ENCODE results near the gene KRT79. TPM values are rescaled to one million over a fixed set of nuclear protein-coding genes. Genes with fewer than 3 reads are reported as not detected.

Gene KRT79
- total RNA-seq, 1 experiment from 2014 or later = not detected

DNA sequence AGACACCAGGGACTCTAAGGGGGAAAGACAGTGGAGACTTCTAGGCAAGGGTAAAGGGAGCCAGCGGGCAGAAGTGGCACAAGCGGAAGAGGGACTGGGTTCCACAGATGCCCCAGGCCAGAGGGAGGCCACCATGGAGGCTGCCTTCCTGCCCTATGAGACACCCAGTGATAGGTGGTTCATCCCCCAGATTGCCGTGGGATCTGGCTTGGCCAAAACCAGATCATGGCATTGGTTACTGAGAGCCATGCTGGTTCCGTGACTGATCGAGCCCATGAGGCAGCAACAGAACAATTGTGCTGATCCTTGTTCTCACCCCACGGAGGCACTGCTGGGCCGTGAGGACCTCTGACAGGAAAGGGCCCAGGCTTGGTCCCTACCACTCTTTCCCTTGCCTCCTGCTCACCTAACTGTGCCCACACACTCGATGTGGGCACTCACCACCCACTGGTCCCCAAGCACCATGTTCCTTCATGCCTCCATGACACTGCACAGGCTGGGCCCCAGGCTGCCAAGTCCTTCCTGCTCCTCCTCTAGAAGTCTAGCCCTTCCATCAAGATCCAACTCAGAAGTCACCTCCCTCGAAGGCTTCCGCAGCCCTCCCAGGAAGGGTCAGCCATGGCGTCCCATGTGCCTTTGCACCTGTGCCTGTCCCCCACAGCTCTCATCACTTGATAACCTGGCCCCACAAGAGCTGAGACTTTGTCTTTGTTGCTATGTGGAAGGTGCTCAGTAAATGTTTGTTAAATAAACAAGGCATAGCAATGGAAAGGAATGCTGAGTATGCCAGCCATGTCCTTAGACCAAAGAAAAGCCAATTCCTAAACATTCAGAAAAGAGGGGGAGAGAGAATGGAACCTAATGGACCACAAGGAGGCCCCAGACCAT, 7.3 kb downstream of the KRT79 start:
- no peak for DNase-seq (ENCODE audit: low read depth, low spot score)
- in situ Hi-C loops (cut with HindIII; ENCODE audit: low pct_unique_long_range_greater_than_20kb, low sequenced_read_pairs) = no loop called here

DNA sequence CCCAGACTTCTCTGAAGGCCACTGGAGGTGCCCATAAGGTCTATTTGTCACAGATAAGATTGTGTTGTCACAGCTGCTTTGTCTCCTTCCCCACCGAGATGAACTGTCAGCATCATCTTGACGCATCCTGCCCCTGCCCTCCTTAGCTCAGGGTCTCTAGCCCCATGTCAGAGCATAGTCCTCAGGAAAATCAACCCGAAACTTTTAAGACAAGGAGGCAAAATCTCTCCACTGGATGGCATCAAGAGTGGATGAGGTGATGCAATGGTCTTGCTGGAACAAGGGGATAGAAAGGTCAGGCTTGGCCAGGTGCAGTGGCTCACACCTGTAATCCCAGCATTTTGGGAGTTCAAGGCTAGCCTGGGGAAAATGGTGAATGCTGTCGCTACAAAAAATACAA, 8.2 kb downstream of the KRT79 start:
- in situ Hi-C loops (cut with HindIII; ENCODE audit: low pct_unique_long_range_greater_than_20kb, low sequenced_read_pairs) = no loop called here
- no peak for DNase-seq (ENCODE audit: low read depth, low spot score)

DNA sequence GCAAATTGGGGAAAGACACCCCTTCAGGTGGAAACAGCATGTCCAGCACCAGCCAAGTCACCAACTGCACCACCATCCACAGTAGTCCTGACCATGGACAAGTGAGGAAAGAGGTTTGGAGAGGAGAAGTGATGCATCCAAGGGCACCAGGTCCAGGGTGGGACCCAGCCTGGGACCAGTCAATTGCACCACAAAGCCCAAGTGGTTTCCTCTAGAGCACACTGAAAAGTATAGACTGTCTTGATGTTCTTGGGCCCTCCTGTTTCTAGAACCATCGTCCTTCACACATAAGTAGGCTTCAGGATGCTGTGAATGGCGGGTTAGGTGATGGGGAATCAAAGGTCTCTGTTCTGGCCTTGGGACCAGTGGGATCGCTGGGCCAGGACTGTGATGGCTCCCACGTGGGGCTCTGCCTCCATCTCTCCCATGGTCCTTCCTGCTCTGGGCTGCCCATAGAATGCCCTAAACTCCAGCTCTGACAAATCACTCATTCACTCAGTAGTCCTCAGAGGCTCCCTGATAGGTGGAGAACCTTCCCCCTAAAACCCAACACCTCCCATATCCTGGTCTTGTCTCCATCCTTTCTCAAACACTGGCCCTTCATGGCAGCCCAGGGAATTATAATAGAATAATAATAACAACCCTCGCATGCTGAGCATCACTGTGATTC, 9.2 kb downstream of the KRT79 start:
- DNase-seq (ENCODE audit: low read depth, low spot score) = no peak
- in situ Hi-C loops (cut with HindIII; ENCODE audit: low pct_unique_long_range_greater_than_20kb, low sequenced_read_pairs) = no loop called here

DNA sequence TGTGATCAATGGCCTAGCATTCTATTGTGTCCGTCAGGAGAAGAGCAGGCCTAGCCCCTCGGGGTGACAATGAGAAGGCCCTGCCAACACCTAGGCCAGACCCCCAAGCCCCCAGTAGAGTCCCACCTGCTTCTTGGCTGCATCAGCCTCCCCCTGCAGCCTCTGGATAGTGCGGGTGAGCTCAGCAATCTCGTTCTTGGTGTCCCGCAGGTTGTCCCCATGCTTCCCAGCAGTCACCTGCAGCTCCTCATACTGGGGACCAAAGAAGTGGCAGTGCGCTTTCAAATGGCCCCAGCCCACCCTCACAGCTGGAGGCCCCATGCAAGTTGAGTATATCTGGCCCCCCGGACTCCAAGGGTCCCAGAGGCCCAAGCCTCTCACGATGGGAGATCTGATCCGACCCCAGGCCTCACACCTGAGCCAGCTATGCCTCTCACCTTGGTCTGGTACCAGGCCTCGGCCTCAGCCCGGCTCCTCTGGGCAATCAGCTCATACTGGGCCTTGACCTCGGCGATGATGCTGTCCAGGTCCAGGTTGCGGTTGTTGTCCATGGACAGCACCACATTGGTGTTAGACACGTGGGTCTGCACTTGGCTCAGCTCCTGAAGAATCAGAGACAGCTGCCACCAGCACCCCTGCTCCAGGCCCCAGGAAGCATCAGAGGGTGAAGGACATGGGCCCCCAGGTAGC, 10.2 kb downstream of the KRT79 start:
- DNase-seq (ENCODE audit: low read depth, low spot score) = no peak
- in situ Hi-C loops (cut with HindIII; ENCODE audit: low pct_unique_long_range_greater_than_20kb, low sequenced_read_pairs) = no loop called here

DNA sequence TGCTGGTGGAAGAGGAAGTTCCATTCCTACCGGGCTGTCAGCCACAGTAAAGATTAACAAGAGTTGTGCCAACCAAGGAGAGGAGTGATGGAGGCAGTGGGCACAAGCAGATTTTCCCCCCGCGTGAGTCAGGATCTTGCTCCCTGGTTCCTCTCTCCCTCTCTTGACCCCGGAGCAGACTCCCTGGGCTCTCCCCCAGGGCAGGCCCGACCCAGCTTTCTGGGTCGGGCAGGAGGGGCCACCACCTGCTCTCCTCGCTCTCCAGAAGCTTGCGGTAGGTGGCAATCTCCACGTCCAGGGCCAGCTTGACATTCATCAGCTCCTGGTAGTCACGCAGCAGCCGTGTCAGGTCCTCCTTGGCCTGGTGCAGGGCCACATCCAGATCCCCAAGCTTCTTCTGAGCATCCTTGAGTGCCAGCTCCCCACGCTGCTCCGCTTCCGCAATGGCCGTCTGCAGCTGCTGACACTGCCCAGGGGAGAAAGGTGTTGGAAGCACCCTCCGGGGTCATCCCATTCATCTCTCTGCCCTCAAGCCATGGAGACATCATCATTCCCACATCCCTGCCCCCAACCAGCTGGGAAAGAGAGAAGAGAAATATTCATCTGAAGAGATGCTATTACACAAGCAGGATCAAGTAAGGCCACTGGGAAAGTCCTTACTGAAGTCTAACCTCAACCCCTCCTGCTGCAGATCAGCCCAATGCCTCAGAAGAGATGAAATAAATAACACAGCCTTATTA, 11.2 kb downstream of the KRT79 start:
- in situ Hi-C loops (cut with HindIII; ENCODE audit: low pct_unique_long_range_greater_than_20kb, low sequenced_read_pairs) = no loop called here
- DNase-seq (ENCODE audit: low read depth, low spot score) = no peak

DNA sequence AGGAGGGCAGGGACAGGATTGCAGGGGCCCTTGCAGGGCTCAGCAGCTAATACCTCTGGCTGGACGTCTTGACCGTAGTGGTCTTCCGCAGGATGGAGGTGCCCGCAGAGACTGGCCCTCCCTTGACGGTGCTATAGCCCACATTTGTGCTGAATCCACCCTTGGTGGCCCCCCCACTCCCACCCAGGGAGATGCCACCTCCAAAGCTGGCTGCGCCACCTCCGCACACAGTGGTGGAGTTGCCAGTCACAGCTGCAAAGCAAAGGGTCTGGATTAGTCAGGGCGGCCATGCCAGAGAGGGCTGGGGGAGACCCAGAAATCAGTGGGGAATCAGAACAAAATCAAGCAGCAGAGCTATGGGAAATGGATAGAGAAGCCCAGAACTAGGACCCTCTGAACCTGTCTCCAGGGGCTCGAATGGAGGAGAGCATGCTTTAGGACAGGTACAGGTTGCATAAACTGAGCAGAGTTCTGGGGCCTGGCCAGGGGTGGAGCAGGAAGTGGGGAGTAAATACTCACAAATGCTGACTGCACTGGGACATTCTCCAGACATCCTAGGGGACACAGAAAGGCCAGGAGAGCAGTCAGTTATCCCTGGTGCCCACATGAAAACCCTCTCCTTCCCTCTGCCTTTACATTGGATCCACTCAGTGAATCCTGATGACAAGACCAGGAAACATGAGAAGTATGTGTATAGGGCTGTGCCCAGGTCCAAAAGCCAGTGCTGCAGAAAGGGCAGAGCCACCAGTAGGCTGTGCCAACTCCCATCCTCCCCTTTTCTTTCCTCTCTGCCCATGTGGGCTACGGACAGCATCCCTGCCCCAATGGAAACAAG, 12.1 kb downstream of the KRT79 start:
- no peak for DNase-seq (ENCODE audit: low read depth, low spot score)
- in situ Hi-C loops (cut with HindIII; ENCODE audit: low pct_unique_long_range_greater_than_20kb, low sequenced_read_pairs) = no loop called here

DNA sequence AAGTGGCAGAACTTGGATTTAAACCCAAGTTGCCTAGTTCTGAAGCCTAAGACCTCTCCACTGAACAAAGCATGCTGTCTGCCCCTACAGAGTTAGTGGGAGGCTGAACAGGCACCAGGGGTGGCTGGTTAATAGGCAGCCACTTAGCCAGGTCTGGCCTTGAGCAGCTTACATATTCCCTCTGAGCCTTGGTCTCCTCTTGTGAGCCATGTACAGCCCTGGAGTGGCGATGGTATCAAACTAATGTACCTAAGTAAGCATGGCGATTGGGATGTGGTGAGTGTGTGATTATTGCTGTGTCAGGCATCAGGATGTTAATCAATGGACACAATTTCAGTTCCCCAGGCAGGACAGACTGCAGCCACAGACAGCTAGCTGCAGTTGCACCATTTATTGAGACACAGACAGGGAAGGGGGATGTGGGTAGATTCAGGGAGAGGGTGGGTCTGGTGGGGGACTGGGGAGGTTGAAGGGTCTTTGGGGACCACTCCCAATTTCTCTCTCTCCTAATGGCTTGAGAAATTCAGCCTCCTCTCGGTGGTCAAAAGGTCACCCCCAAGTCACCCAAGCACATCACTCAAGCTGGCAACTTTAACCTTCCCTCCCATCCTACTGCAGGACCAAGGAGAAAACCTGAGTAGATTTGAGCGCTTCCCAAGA, 12.9 kb downstream of the KRT79 start:
- in situ Hi-C loops (cut with HindIII; ENCODE audit: low pct_unique_long_range_greater_than_20kb, low sequenced_read_pairs) = no loop called here
- DNase-seq (ENCODE audit: low read depth, low spot score) = no peak

DNA sequence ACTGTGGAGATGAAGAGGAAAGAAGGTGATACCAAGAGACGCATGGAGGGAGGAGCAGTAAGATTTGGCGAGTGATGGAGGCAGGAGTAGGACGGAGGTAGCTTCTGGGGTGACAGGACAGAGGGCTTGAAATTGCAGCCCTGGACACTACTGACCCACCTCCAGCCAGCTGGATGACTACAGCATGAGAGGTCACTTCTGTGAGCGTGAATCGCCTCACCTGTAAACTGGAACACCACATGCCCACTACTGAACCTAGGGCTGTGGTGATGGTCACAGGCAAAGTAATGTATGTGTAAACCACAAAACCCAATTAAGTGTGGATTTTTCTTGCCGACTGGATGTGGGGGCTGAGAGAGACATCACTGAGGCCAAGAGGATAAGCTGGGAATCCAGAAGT, 13.6 kb downstream of the KRT79 start:
- DNase-seq (ENCODE audit: low read depth, low spot score) = no peak

DNA sequence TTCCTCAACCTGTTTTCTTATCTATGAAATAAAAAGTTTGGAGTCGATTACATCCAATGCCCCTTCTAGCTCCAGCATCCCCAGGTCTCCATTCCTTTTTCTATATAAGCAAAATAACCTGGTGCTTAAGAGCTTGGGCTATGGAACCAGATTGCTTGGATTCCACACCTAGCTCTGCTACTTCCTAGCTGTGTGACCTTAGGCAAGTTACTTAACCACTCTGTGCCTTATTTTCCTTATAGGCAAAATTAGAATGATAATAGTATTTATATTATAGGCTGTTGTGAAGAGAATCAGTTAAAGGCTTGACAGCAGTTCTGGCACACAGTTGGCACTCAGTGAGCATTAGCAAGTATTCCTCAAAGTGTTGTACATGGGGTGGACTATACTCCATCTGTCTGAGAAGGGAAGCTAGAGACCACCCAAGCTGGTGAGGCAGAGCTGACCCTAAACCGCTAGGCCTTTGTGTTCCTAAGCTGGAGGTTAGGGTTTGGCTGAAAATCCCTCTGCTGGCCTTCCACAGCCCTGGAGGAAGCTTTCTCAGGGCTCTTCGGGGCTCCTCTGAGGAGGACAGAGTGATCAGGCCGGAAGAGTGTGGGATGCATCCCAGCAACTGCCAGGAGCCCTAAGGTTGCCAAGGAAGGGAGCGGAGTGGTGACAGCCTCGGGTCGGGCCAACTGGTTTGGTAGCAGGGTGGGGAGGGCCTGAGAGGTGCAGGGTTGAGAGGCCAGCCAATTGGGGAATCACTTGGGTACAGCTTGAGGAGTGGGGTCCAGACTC, 14.2 kb downstream of the KRT79 start:
- no peak for DNase-seq (ENCODE audit: low read depth, low spot score)
- in situ Hi-C loops (cut with HindIII; ENCODE audit: low pct_unique_long_range_greater_than_20kb, low sequenced_read_pairs) = no loop called here

More for the DNA sequence above, 13.6 kb downstream of the KRT79 start:
- in situ Hi-C loops (cut with HindIII; ENCODE audit: low pct_unique_long_range_greater_than_20kb, low sequenced_read_pairs) = no loop called here

DNA sequence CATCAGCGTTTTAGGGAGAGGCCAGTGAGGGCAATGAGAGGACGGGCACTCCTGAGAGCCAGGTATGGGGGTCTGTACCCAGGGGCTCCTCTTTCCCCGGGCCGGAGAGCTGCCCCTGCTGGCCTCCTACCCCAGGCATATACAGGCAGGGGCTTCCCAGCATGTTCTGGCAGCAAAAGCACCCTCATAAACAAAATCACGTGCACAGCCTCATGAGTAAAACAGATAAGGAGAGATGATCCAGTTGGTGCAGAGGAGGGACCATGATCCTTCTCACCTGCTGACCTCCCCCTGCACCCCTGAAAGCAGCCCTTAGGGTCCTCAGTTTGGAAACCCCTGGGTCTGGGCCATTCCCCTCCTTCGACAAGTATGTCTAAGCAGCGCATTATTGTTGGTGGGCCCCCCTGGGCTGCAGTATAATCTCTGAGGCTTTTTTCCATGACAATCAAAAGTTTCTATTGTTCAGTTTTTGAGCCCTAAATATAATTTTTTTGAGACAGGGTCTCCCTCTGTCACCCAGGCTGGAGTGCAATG, 15.2 kb downstream of the KRT79 start:
- DNase-seq (ENCODE audit: low read depth, low spot score) = no peak
- in situ Hi-C loops (cut with HindIII; ENCODE audit: low pct_unique_long_range_greater_than_20kb, low sequenced_read_pairs) = no loop called here

DNA sequence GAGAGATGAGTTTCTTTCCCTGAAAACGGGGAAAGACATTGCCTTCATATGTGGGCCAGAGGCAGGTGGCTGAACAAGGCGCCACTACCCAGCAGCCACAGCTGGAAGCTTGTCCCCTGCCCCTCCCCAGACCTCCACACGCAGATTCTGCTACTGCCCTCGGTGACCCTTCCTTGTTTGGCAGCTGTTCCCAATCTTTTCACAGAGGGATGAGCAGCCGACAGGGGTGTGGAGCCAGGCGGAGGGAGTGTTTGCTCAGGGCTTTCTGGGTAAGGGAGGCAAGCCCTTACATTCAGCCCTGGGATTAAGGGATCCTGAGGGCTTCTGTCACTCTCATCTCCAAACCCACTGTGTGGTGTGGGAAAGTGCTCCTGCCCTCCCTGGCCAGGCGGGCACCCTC, 15.7 kb downstream of the KRT79 start:
- DNase-seq (ENCODE audit: low read depth, low spot score) = no peak
- in situ Hi-C loops (cut with HindIII; ENCODE audit: low pct_unique_long_range_greater_than_20kb, low sequenced_read_pairs) = no loop called here

DNA sequence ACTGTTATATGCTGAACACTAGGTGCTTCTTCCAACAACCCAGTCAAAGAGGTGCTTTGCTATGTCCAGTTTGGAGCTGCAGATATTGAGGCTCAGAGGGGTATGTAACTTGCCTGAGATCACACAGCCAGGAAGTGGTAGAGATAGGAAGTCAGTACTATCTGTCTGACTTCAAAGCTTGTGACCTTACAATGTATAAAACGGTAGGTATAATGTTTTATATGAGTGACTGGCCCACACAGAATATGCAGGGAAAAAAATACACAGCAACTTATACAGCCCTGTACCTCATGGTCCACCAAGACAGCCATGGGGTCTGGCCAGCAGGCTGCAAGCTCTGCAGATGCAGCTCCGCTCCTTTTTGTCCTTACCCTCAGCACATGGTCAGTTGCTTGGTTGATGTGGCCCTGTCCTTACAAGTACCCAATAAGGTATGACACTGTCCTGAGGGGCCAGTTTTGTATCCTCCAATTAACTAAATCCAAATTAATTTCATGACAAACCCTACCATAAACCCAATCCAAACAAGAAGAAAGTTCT, 16.3 kb downstream of the KRT79 start:
- no peak for DNase-seq (ENCODE audit: low read depth, low spot score)
- in situ Hi-C loops (cut with HindIII; ENCODE audit: low pct_unique_long_range_greater_than_20kb, low sequenced_read_pairs) = no loop called here

DNA sequence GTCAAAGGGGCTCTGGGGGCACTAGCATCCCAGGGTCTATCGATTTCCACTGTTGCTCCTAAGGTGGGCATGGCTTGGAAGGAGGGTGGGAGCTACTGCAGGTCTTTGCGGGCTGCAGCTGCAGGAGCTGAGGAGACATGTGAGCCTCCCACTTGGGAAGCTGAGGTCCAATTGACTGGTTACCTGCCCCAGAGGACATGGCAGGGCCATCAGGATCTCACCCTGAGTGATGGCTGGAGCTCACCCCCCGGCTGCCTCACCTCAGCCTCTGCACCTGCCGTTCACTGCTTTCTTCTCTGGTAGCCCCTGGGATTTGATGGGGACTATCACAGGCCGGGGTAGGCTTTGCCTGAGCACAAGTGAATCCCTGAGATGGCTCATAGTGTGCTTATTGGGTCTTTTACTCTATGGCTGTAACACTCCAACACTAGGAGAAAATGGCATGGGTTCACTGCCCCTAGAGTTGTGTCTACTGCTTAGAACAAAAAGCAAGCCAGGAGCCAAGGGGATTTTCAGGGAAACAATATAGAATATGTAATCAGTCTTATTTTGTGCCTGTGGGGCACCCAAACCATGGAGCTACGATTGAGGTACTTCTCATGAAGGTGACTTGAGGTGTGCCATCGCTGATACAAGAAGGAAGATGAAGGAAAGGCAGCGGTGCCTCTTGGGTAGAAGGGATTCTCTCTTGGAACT, 17.0 kb downstream of the KRT79 start:
- in situ Hi-C loops (cut with HindIII; ENCODE audit: low pct_unique_long_range_greater_than_20kb, low sequenced_read_pairs) = no loop called here
- DNase-seq (ENCODE audit: low read depth, low spot score) = no peak

DNA sequence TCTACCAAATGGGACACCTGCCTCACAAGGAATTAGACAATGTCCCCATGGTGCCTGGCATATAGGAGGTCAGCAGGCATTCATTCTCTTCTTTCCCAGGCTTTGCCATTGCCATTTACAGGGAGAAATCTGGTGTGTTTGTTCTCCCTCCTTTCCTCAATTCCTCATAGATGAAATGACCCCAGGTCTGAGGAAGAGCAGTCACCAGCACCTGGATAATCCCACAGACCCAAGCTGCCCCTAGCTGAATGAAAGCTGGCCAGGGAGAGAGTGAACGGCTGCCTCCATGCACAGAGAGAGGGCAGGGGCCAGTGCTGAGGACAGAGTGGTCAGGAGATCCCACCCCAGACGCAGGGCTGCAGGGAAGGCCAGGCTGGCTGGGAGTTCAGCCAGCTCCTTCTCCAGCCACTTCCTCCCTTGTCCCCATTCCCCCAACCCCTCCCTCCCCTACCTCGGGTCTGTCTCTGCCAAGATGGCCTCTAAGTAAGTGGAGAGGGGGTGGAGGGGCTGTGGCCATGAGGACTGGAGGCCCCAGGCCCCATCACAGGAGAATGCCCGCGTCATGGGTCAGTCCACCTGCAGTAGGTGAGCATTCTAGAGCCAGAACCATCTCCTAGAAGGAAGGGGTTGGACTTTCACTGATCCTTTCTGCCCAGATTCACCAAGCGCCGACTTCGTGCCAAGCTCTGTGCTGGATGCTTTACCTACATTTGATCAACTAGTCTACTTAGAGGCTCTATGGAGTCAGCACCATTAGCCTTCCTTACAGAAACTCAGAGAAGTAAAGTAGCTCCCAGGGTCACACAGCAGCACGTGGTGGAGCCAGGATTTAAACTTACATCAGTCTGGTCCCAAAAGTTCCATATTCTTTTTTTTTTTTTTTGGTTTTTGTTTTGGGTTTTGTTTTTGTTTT, 18.2 kb downstream of the KRT79 start:
- in situ Hi-C loops (cut with HindIII; ENCODE audit: low pct_unique_long_range_greater_than_20kb, low sequenced_read_pairs) = no loop called here

More for the DNA sequence above, 18.2 kb downstream of the KRT79 start:
- DNase-seq (ENCODE audit: low read depth, low spot score) = no peak

Measured in SK-MEL-5 (cell line).